Spleen (tissue), 7 donors: ENCODE measurements around the gene FAM228B.

Experiments used
- CTCF ChIP-seq, 11 experiments: fragments of 200-600 bp in 7 of 11; fragments of 450-650 bp in 4 of 11; sonication (generic) in 4 of 11; IDR thresholded peaks in 8 of 11; conservative IDR thresholded peaks in 3 of 11; 1 replicate in 7 of 11; 2 replicates in 4 of 11; pipeline versions ENCODE4 v1.4.0 to v1.8.0; 2016 to 2021; ENCODE audit warnings: antibody characterized with exemption in 11 of 11, inconsistent platforms in 4 of 11, mild to moderate bottlenecking in 1 of 11
- POLR2A ChIP-seq, 3 donors: fragments of 450-650 bp; IDR thresholded peaks; one replicate each; pipeline ENCODE4 v1.5.1; 2017; ENCODE audit warnings: antibody characterized with exemption in 3 of 3, mild to moderate bottlenecking in 1 of 3
- POLR2AphosphoS5 ChIP-seq, 3 donors: sonication (generic); formaldehyde crosslinking; IDR thresholded peaks; one replicate each; pipeline ENCODE4 v1.5.1; 2017; ENCODE audit warnings: antibody characterized with exemption in 3 of 3
- donor health status: DM: no; HTN: no; CAD: no; lungs with moderate emphysema.
- donor health status: DM: no; HTN: no; CAD: no.
- donor health status: DM: no; HTN: no; CAD: no.

- no peak for TF ChIP-seq CTCF (IDR thresholded peaks at IDR 0.05 in 8 of 11, conservative IDR thresholded peaks at IDR 0.05 in 3 of 11)
- no peak for TF ChIP-seq POLR2A (IDR thresholded peaks at IDR 0.05)
- TF ChIP-seq POLR2AphosphoS5 (IDR thresholded peaks at IDR 0.05), result no peak
Measured at GRCh38 chr2:24104110-24104650, 19.1 kb upstream of the FAM228B start.
